Neural crest cell (in vitro differentiated cells): ENCODE data around the gene SERHL2. TPM values are rescaled to one million over a fixed set of nuclear protein-coding genes. Genes with fewer than 3 reads are reported as not detected.
"Not testable (repeated sequence)": the region's sequence is repeated elsewhere in the genome, so short reads cannot be mapped to it uniquely, and the experiment has no call there.

Source experiments
- DNase-seq: peaks from one replicate; pipeline ENCODE4 v3.0.0; 2021; ENCODE audit warnings: low read depth, mixed read lengths, low spot score
- H3K27ac Mint-ChIP-seq: one replicate; pipeline ENCODE4 v1.8.0; 2021; ENCODE audit warnings: mild to moderate bottlenecking, mixed read lengths; ENCODE audit not compliant: unreplicated experiment
- H3K27me3 Mint-ChIP-seq: 2 replicates; pipeline ENCODE4 v1.8.0; 2021; ENCODE audit warnings: low read depth, mild to moderate bottlenecking, mixed read lengths
- H3K36me3 Mint-ChIP-seq: 2 replicates; pipeline ENCODE4 v1.8.0; 2021; ENCODE audit warnings: low read depth, mild to moderate bottlenecking, mixed read lengths
- H3K4me1 Mint-ChIP-seq: 2 replicates; pipeline ENCODE4 v1.8.0; 2021; ENCODE audit warnings: mixed read lengths
- H3K4me3 Mint-ChIP-seq: one replicate; pipeline ENCODE4 v1.8.0; 2021; ENCODE audit warnings: mild to moderate bottlenecking, mixed read lengths
- H3K9me3 Mint-ChIP-seq: 2 replicates; pipeline ENCODE4 v1.8.0; 2021; ENCODE audit warnings: mixed read lengths
- CTCF ChIP-seq: fragments of 200-600 bp; sonication (generic); conservative IDR thresholded peaks from 2 replicates; pipeline ENCODE4 v1.5.0; 2021; ENCODE audit warnings: antibody characterized with exemption, mild to moderate bottlenecking
- total RNA-seq: library from RNA; stranded (reverse); gene quantifications from 2 replicates; pipeline ENCODE4 v1.2.1, GENCODE V29; 2021

SERHL2 gene
- total RNA-seq, 1 donor from 2014 or later = 0.63 TPM

- Mint-ChIP-seq H3K36me3 (peaks cover 17% of the 10 kb centered on the region), H3K27me3 (no peaks in the 10 kb centered on the region), H3K27ac (no peak overlapping the region), H3K9me3 (no peaks in the 10 kb centered on the region), H3K4me3 (no peak overlapping the region), H3K4me1 (peaks cover 21% of the 10 kb centered on the region)
- no peak for TF ChIP-seq CTCF
- DNase-seq = no peak
Observed at GRCh38 chr22:42604403-42604802, 50.6 kb downstream of the SERHL2 start.

DNA sequence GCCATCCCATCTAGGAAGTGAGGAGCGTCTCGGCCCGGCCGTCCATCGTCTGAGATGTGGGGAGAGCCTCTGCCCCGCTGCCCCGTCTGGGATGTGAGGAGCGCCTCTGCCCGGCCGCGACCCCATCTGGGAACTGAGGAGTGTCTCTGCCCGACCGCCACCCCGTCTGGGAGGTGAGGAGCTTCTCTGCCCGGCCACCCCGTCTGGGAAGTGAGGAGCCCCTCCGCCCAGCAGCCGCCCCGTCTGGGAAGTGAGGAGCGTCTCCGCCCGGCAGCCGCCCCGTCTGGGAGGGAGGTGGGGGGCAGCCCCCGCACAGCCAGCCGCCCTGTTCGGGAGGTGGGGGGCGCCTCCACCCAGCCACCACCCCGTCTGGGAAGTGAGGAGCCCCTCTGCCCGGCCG, 53.9 kb downstream of the SERHL2 start:
- H3K4me3 Mint-ChIP-seq, H3K27ac Mint-ChIP-seq, H3K27me3 Mint-ChIP-seq, H3K36me3 Mint-ChIP-seq, DNase-seq, H3K9me3 Mint-ChIP-seq: not testable (repeated sequence)
- H3K4me1 Mint-ChIP-seq = peaks cover 45% of the 10 kb centered on the region

GRCh38 chr22:42608136-42608822, 54.5 kb downstream of the SERHL2 start:
- Mint-ChIP-seq H3K4me1 (peaks cover 51% of the 10 kb centered on the region), H3K27me3 (no peaks in the 10 kb centered on the region), H3K27ac (peak overlapping the region; percentile 75), H3K4me3 (peak overlapping the region; percentile 91), H3K9me3 (no peaks in the 10 kb centered on the region), H3K36me3 (peaks cover 9% of the 10 kb centered on the region)
- no peak for DNase-seq
- no peak for TF ChIP-seq CTCF

GRCh38 chr22:42608823-42609361, 55.1 kb downstream of the SERHL2 start:
- peak overlapping the region; percentile 91 for H3K4me3 Mint-ChIP-seq
- H3K27ac Mint-ChIP-seq = peak overlapping the region; percentile 93
- no peaks in the 10 kb centered on the region for H3K27me3 Mint-ChIP-seq
- H3K4me1 Mint-ChIP-seq = peaks cover 56% of the 10 kb centered on the region
- no peak for DNase-seq
- H3K9me3 Mint-ChIP-seq = no peaks in the 10 kb centered on the region
- H3K36me3 Mint-ChIP-seq = peaks cover 9% of the 10 kb centered on the region
- no peak for TF ChIP-seq CTCF

DNA sequence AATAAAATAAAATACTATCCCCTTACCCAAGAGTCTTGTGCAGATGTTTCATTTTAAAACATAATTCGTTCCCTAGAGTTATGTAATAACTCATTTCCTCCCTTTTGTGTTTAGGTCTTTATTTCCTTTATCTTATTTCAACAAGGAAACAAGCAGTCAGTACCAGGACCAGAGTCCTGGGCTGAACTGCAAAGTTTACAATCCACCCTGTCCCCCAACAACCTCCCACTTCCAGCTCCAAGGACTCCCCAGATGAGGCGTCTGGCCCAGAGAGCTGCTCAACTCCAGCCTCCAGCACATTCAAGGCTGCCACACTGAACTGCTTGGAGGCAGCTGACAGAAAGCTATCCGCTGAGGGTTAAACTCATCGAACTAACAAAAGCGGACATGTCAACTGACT, 56.4 kb downstream of the SERHL2 start:
- DNase-seq = no peak
- peaks cover 63% of the 10 kb centered on the region for H3K4me1 Mint-ChIP-seq
- no peak for TF ChIP-seq CTCF
- peak overlapping the region; percentile 68 for H3K4me3 Mint-ChIP-seq
- peaks cover 6% of the 10 kb centered on the region for H3K27me3 Mint-ChIP-seq
- no peaks in the 10 kb centered on the region for H3K9me3 Mint-ChIP-seq
- peak overlapping the region; percentile 89 for H3K27ac Mint-ChIP-seq
- peaks cover 11% of the 10 kb centered on the region for H3K36me3 Mint-ChIP-seq

DNA sequence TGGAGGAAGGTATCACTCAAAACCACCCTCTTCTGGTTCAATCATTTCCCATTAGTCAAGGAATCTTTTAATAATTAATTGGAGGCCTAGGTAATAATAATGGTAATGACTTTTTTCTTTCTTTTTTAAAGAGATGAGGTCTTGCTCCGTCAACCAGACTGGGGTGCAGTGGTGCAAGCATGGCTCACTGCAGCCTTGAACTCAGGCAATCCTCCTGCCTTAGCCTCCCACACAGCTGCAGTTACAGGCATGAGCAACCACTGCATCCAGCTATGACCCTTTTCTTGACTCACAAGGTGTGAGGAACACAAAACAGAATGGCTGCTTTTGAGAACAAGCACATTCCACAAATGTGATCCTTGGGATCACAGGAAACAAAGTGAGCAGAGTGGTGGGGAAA, 57.3 kb downstream of the SERHL2 start:
- Mint-ChIP-seq H3K36me3 (peaks cover 11% of the 10 kb centered on the region), H3K4me1 (peaks cover 70% of the 10 kb centered on the region), H3K4me3 (peak overlapping the region; percentile 68), H3K27ac (no peak overlapping the region), H3K27me3 (peaks cover 11% of the 10 kb centered on the region), H3K9me3 (no peaks in the 10 kb centered on the region)
- no peak for DNase-seq
- no peak for TF ChIP-seq CTCF
